Activated naive CD4-positive, alpha-beta T cell treated with anti-CD3 and anti-CD28 coated beads, Interleukin-2, amount 50 U/mL, for 24 hours (primary cell): ENCODE measurements around the gene PLXNC1.
A peak's percentile ranks its signal among the peaks of the same experiment; 100 is the strongest.

Source experiments
- H3K27ac Mint-ChIP-seq: one replicate; pipeline ENCODE4 v1.8.0; 2021; ENCODE audit warnings: mild to moderate bottlenecking, mixed read lengths
- H3K27me3 Mint-ChIP-seq: one replicate; pipeline ENCODE4 v1.8.0; 2021; ENCODE audit warnings: mixed read lengths
- H3K36me3 Mint-ChIP-seq: one replicate; pipeline ENCODE4 v1.8.0; 2021; ENCODE audit warnings: mixed read lengths
- H3K4me1 Mint-ChIP-seq: one replicate; pipeline ENCODE4 v1.8.0; 2021; ENCODE audit warnings: mixed read lengths
- H3K4me3 Mint-ChIP-seq: one replicate; pipeline ENCODE4 v1.8.0; 2021; ENCODE audit warnings: mild to moderate bottlenecking, mixed read lengths
- H3K9me3 Mint-ChIP-seq: one replicate; pipeline ENCODE4 v1.8.0; 2021; ENCODE audit warnings: mixed read lengths

PLXNC1 gene

GRCh38 chr12:94122591-94122990 is 25.8 kb upstream of the PLXNC1 start:
- no peaks in the 10 kb centered on the region for H3K9me3 Mint-ChIP-seq
- H3K4me3 Mint-ChIP-seq = no peak overlapping the region
- H3K27me3 Mint-ChIP-seq = no peaks in the 10 kb centered on the region
- peaks cover 55% of the 10 kb centered on the region for H3K4me1 Mint-ChIP-seq
- no peak overlapping the region for H3K27ac Mint-ChIP-seq
- H3K36me3 Mint-ChIP-seq = no peaks in the 10 kb centered on the region

- peak overlapping the region; percentile 51 for H3K27ac Mint-ChIP-seq
- no peak overlapping the region for H3K4me3 Mint-ChIP-seq
- no peaks in the 10 kb centered on the region for H3K9me3 Mint-ChIP-seq
- H3K4me1 Mint-ChIP-seq = peaks cover 58% of the 10 kb centered on the region
- H3K36me3 Mint-ChIP-seq = no peaks in the 10 kb centered on the region
- no peaks in the 10 kb centered on the region for H3K27me3 Mint-ChIP-seq
Observed at GRCh38 chr12:94123127-94123526, 25.2 kb upstream of the PLXNC1 start.

GRCh38 chr12:94126067-94126466 is 22.3 kb upstream of the PLXNC1 start:
- Mint-ChIP-seq H3K36me3 (no peaks in the 10 kb centered on the region), H3K27ac (peak overlapping the region; percentile 77), H3K4me3 (peak overlapping the region; percentile 6), H3K27me3 (no peaks in the 10 kb centered on the region), H3K4me1 (peaks cover 58% of the 10 kb centered on the region), H3K9me3 (no peaks in the 10 kb centered on the region)

GRCh38 chr12:94127239-94128131 is 20.9 kb upstream of the PLXNC1 start:
- no peaks in the 10 kb centered on the region for H3K9me3 Mint-ChIP-seq
- H3K27me3 Mint-ChIP-seq = no peaks in the 10 kb centered on the region
- peaks cover 52% of the 10 kb centered on the region for H3K4me1 Mint-ChIP-seq
- H3K27ac Mint-ChIP-seq = no peak overlapping the region
- no peak overlapping the region for H3K4me3 Mint-ChIP-seq
- no peaks in the 10 kb centered on the region for H3K36me3 Mint-ChIP-seq

- Mint-ChIP-seq H3K9me3 (no peaks in the 10 kb centered on the region), H3K4me1 (peaks cover 44% of the 10 kb centered on the region), H3K4me3 (no peak overlapping the region), H3K36me3 (no peaks in the 10 kb centered on the region), H3K27ac (no peak overlapping the region), H3K27me3 (no peaks in the 10 kb centered on the region)
Observed at GRCh38 chr12:94128280-94128679, 20.1 kb upstream of the PLXNC1 start.

GRCh38 chr12:94133964-94134795 is 14.2 kb upstream of the PLXNC1 start:
- Mint-ChIP-seq H3K4me3 (no peak overlapping the region), H3K27ac (no peak overlapping the region), H3K9me3 (no peaks in the 10 kb centered on the region), H3K4me1 (peaks cover 4% of the 10 kb centered on the region), H3K27me3 (no peaks in the 10 kb centered on the region), H3K36me3 (no peaks in the 10 kb centered on the region)

- Mint-ChIP-seq H3K27ac (no peak overlapping the region), H3K4me3 (no peak overlapping the region), H3K36me3 (no peaks in the 10 kb centered on the region), H3K9me3 (no peaks in the 10 kb centered on the region), H3K4me1 (peaks cover 4% of the 10 kb centered on the region), H3K27me3 (no peaks in the 10 kb centered on the region)
Observed at GRCh38 chr12:94135896-94136295, 12.5 kb upstream of the PLXNC1 start.

GRCh38 chr12:94139816-94140215 is 8.6 kb upstream of the PLXNC1 start:
- no peaks in the 10 kb centered on the region for H3K9me3 Mint-ChIP-seq
- H3K27me3 Mint-ChIP-seq = no peaks in the 10 kb centered on the region
- H3K36me3 Mint-ChIP-seq = no peaks in the 10 kb centered on the region
- H3K27ac Mint-ChIP-seq = no peak overlapping the region
- H3K4me3 Mint-ChIP-seq = no peak overlapping the region
- H3K4me1 Mint-ChIP-seq = no peaks in the 10 kb centered on the region

GRCh38 chr12:94140556-94140955 is 7.8 kb upstream of the PLXNC1 start:
- Mint-ChIP-seq H3K27me3 (no peaks in the 10 kb centered on the region), H3K27ac (peak overlapping the region; percentile 14), H3K4me1 (peaks cover 1% of the 10 kb centered on the region), H3K4me3 (no peak overlapping the region), H3K9me3 (no peaks in the 10 kb centered on the region), H3K36me3 (no peaks in the 10 kb centered on the region)

- no peaks in the 10 kb centered on the region for H3K36me3 Mint-ChIP-seq
- peaks cover 3% of the 10 kb centered on the region for H3K4me1 Mint-ChIP-seq
Observed at GRCh38 chr12:94141004-94141764, 7.2 kb upstream of the PLXNC1 start.

GRCh38 chr12:94141892-94142291 is 6.5 kb upstream of the PLXNC1 start:
- Mint-ChIP-seq H3K36me3 (no peaks in the 10 kb centered on the region), H3K9me3 (no peaks in the 10 kb centered on the region), H3K4me1 (peaks cover 3% of the 10 kb centered on the region), H3K27ac (no peak overlapping the region), H3K4me3 (no peak overlapping the region), H3K27me3 (no peaks in the 10 kb centered on the region)

More at GRCh38 chr12:94141004-94141764, 7.2 kb upstream of the PLXNC1 start:
- no peak overlapping the region for H3K27ac Mint-ChIP-seq
- H3K9me3 Mint-ChIP-seq = no peaks in the 10 kb centered on the region
- H3K27me3 Mint-ChIP-seq = no peaks in the 10 kb centered on the region
- H3K4me3 Mint-ChIP-seq = no peak overlapping the region

GRCh38 chr12:94143438-94143837 is 4.9 kb upstream of the PLXNC1 start:
- Mint-ChIP-seq H3K27me3 (no peaks in the 10 kb centered on the region), H3K4me1 (peaks cover 3% of the 10 kb centered on the region), H3K36me3 (no peaks in the 10 kb centered on the region), H3K9me3 (no peaks in the 10 kb centered on the region), H3K4me3 (no peak overlapping the region), H3K27ac (no peak overlapping the region)

GRCh38 chr12:94143951-94144350 is 4.4 kb upstream of the PLXNC1 start:
- Mint-ChIP-seq H3K9me3 (no peaks in the 10 kb centered on the region), H3K4me1 (peaks cover 3% of the 10 kb centered on the region), H3K27ac (no peak overlapping the region), H3K27me3 (no peaks in the 10 kb centered on the region), H3K4me3 (no peak overlapping the region), H3K36me3 (no peaks in the 10 kb centered on the region)

- Mint-ChIP-seq H3K27me3 (no peaks in the 10 kb centered on the region), H3K4me1 (peaks cover 3% of the 10 kb centered on the region), H3K36me3 (no peaks in the 10 kb centered on the region), H3K9me3 (no peaks in the 10 kb centered on the region), H3K4me3 (no peak overlapping the region), H3K27ac (no peak overlapping the region)
Observed at GRCh38 chr12:94144781-94145180, 3.6 kb upstream of the PLXNC1 start.

- Mint-ChIP-seq H3K4me1 (peaks cover 6% of the 10 kb centered on the region), H3K27ac (no peak overlapping the region), H3K27me3 (no peaks in the 10 kb centered on the region), H3K36me3 (no peaks in the 10 kb centered on the region), H3K9me3 (no peaks in the 10 kb centered on the region), H3K4me3 (no peak overlapping the region)
Observed at GRCh38 chr12:94145191-94145983, 3.0 kb upstream of the PLXNC1 start.
